K562 (cell line): ENCODE results near the gene NR0B2. TPM values are rescaled to one million over a fixed set of nuclear protein-coding genes. Genes with fewer than 3 reads are reported as not detected.

Experiments
- ATAC-seq: fragments of 200-7000 bp; cut with Tn5 transposase; 3 replicates; pipeline ENCODE4 v1.9.1; 2020; ENCODE audit warnings: moderate library complexity
- BruUV-seq: library from RNA; stranded (reverse); fragments of 400-500 nt; replicated peaks from 2 replicates; lab custom pipeline; 2021; lab: Mats Ljungman, UMichigan
- CTCF ChIA-PET: fragments of 300-600 bp; formaldehyde crosslinking; extraction: SDS; loops from one replicate; lab custom pipeline; 2021; ENCODE audit warnings: low intra/inter-chr PET ratio; lab: Yijun Ruan, JAX
- POLR2A ChIA-PET: fragments of 300-600, 350-650 bp; sonication (Branson Sonifier 250); formaldehyde crosslinking; extraction: SDS; loops from one replicate; lab custom pipeline; 2021; ENCODE audit warnings: antibody characterized with exemption, inconsistent platforms; lab: Yijun Ruan, JAX
- DNase-seq, 4 experiments: peaks; one replicate each; pipeline versions ENCODE4 v3.0.0 to v3.0.0-alpha.2; 2011 to 2018; ENCODE audit warnings: low spot score in 3 of 4, mixed read lengths in 3 of 4; ENCODE audit errors: extremely low read depth in 1 of 4
- FAIRE-seq: peaks from 2 replicates; lab custom pipeline; 2011; peaks lifted over from hg19 to GRCh38; lab: Jason Lieb, UNC
- H2AFZ ChIP-seq: 2 replicates; pipeline ENCODE4 v1.6.0; 2011; ENCODE audit warnings: low read depth, low read length, control low read depth, inconsistent platforms
- H3K27ac ChIP-seq: fragments of 200-600 bp; 3 replicates; pipeline ENCODE4 v1.8.0; 2011; ENCODE audit warnings: low read depth, mild to moderate bottlenecking, control low read depth, inconsistent platforms, low read length, moderate library complexity, mixed read lengths; ENCODE audit errors: extremely low read depth
- H3K27me3 ChIP-seq, 2 experiments: fragments of 300-600 bp in 1 of 2; 2 replicates in 1 of 2; 3 replicates in 1 of 2; pipeline versions ENCODE4 v1.6.0 to v1.8.0; 2011; ENCODE audit warnings: inconsistent platforms in 2 of 2, low read length in 2 of 2, mild to moderate bottlenecking in 1 of 2, mixed read lengths in 1 of 2, moderate library complexity in 1 of 2; ENCODE audit not compliant: control insufficient read depth in 2 of 2, insufficient read depth in 2 of 2
- H3K36me3 ChIP-seq: fragments of 300-600 bp; 3 replicates; pipeline ENCODE4 v1.8.0; 2011; ENCODE audit warnings: mild to moderate bottlenecking, low read length, inconsistent platforms; ENCODE audit not compliant: control insufficient read depth, insufficient read depth
- H3K4me1 ChIP-seq, 2 experiments: fragments of 200-600 bp in 1 of 2; replicated peaks in 1 of 2; 2 replicates in 1 of 2; 3 replicates in 1 of 2; pipeline versions ENCODE4 v1.5.1 to v1.8.0; 2011; ENCODE audit warnings: inconsistent platforms in 2 of 2, low read length in 2 of 2, mild to moderate bottlenecking in 1 of 2, mixed read lengths in 1 of 2, moderate library complexity in 1 of 2; ENCODE audit not compliant: control insufficient read depth in 2 of 2, insufficient read depth in 2 of 2
- H3K4me2 ChIP-seq: 2 replicates; pipeline ENCODE4 v1.6.1; 2011; ENCODE audit warnings: low read length, control low read depth, inconsistent platforms, mixed read lengths; ENCODE audit not compliant: insufficient read depth
- H3K4me3 ChIP-seq: fragments of 200-600 bp; sonication (generic), shearing (Covaris generic); 2 replicates; pipeline ENCODE4 v1.5.1; 2016; ENCODE audit warnings: control low read depth, inconsistent platforms
- H3K79me2 ChIP-seq: fragments of 200-600 bp; 3 replicates; pipeline ENCODE4 v1.8.0; 2011; ENCODE audit warnings: low read length, inconsistent platforms; ENCODE audit not compliant: control insufficient read depth, insufficient read depth
- H3K9ac ChIP-seq, 2 experiments: 2 replicates each; pipeline versions ENCODE4 v1.6.0 to v1.6.1; 2011; ENCODE audit warnings: low read depth in 2 of 2, low read length in 2 of 2, control low read depth in 1 of 2, inconsistent platforms in 1 of 2, mild to moderate bottlenecking in 1 of 2, mixed read lengths in 1 of 2; ENCODE audit not compliant: insufficient read depth in 1 of 2
- H3K9me1 ChIP-seq: one replicate; pipeline ENCODE4 v1.6.0; 2011; ENCODE audit warnings: inconsistent platforms, mild to moderate bottlenecking, low read length, moderate library complexity; ENCODE audit not compliant: control insufficient read depth, insufficient read depth
- H3K9me3 ChIP-seq: replicated peaks from 2 replicates; pipeline ENCODE4 v1.5.1; 2011; ENCODE audit warnings: low read depth, low read length, inconsistent platforms; ENCODE audit not compliant: control insufficient read depth, insufficient read depth
- H4K20me1 ChIP-seq: replicated peaks from 2 replicates; pipeline ENCODE4 v1.6.1; 2011; ENCODE audit warnings: low read length, inconsistent platforms, mixed read lengths; ENCODE audit not compliant: control insufficient read depth, insufficient read depth
- CBX2 ChIP-seq: fragments of 200-600 bp; sonication (generic); IDR thresholded peaks from one replicate; pipeline ENCODE4 v1.6.1; 2012; ENCODE audit warnings: mild to moderate bottlenecking, low read length, inconsistent platforms; ENCODE audit not compliant: insufficient read depth, poor library complexity, severe bottlenecking
- CHD2 ChIP-seq: IDR thresholded peaks from 2 replicates; pipeline ENCODE4 v1.6.1; 2011; ENCODE audit warnings: low read depth, low read length
- CHD4 ChIP-seq: fragments of 200-600 bp; sonication (generic); IDR thresholded peaks from 3 replicates; pipeline ENCODE4 v1.6.1; 2012; ENCODE audit warnings: low read depth, mild to moderate bottlenecking, mixed read lengths, low read length, inconsistent platforms; ENCODE audit not compliant: insufficient read depth, insufficient replicate concordance, poor library complexity, severe bottlenecking
- CXXC5 ChIP-seq: fragments of 250-450 bp; sonication (Bioruptor Pico); IDR thresholded peaks from 2 replicates; pipeline ENCODE4 v1.8.0; 2022; ENCODE audit warnings: inconsistent platforms, mild to moderate bottlenecking, moderate library complexity
- DEAF1 ChIP-seq: fragments of 450-650 bp; formaldehyde crosslinking; IDR thresholded peaks from 2 replicates; pipeline ENCODE4 v1.4.0; 2020; ENCODE audit warnings: mild to moderate bottlenecking, moderate library complexity
- GABPB1 ChIP-seq: sonication (generic); formaldehyde crosslinking; IDR thresholded peaks from 2 replicates; pipeline ENCODE4 v1.8.0; 2022; ENCODE audit warnings: mild to moderate bottlenecking, missing genetic modification reagents
- HDAC1 ChIP-seq, 2 experiments: fragments of 450-650 bp; IDR thresholded peaks; 2 replicates each; pipeline ENCODE4 v1.6.1; 2016 to 2017; ENCODE audit warnings: inconsistent platforms in 1 of 2, mild to moderate bottlenecking in 1 of 2, moderate library complexity in 1 of 2
- MAFF ChIP-seq: IDR thresholded peaks from 2 replicates; pipeline ENCODE4 v1.6.1; 2012; ENCODE audit warnings: low read length, improper control_type of control experiment
- NFYB ChIP-seq: IDR thresholded peaks from 2 replicates; pipeline ENCODE4 v1.6.1; 2011; ENCODE audit warnings: mild to moderate bottlenecking, moderate library complexity; ENCODE audit not compliant: insufficient read length; ENCODE audit errors: extremely low read depth
- POLR2AphosphoS2 ChIP-seq: IDR thresholded peaks from 2 replicates; pipeline ENCODE4 v1.6.1; 2012; ENCODE audit warnings: low read length, improper control_type of control experiment
- POLR2G ChIP-seq: fragments of 200-400 bp; formaldehyde crosslinking; IDR thresholded peaks from 2 replicates; pipeline ENCODE4 v1.6.1; 2017; ENCODE audit warnings: low read depth, mild to moderate bottlenecking, antibody characterized with exemption, low read length, moderate library complexity
- RBM17 ChIP-seq: fragments of 200-400 bp; formaldehyde crosslinking; IDR thresholded peaks from 2 replicates; pipeline ENCODE4 v1.6.1; 2017; ENCODE audit warnings: low read depth, mild to moderate bottlenecking, low read length, borderline replicate concordance
- ZBTB1 ChIP-seq: sonication (generic); formaldehyde crosslinking; IDR thresholded peaks from 2 replicates; pipeline ENCODE4 v1.8.1; 2023; ENCODE audit warnings: missing genetic modification reagents, low read depth, mild to moderate bottlenecking, borderline replicate concordance
- ZNF696 ChIP-seq: fragments of 250-450 bp; sonication (Bioruptor Pico); conservative IDR thresholded peaks from 2 replicates; pipeline ENCODE4 v1.4.0; 2020; ENCODE audit warnings: mild to moderate bottlenecking, moderate library complexity
- WGBS: fragments of 100-300 bp; shearing (Covaris generic); methylation state at CpG from one replicate; pipeline ENCODE4 v1.1.6; 2016; ENCODE audit warnings: low coverage, mixed read lengths; ENCODE audit not compliant: insufficient coverage; ENCODE audit errors: missing lambda C conversion rate; 5-methylcytosine and 5-hydroxymethylcytosine counted together
- in situ Hi-C: fragments of 300-500 bp; cut with MboI; formaldehyde crosslinking; loops from 4 replicates; pipeline ENCODE4 v1.15.0; 2018; ENCODE audit warnings: inconsistent platforms, mixed read lengths
- intact Hi-C: fragments of 100-400 bp; cut with micrococcal nuclease; formaldehyde crosslinking; loops from 2 replicates; pipeline ENCODE4 v1.14.2; 2022
- polyA plus RNA-seq, 8 experiments: library from polyadenylated mRNA; depleted of rRNA in 4 of 8; stranded (reverse) in 5 of 8; unstranded in 3 of 8; fragments of >200 nt; fragmentation: Nextera tagmentation in 2 of 8; fragmentation: Illumina TruSeq in 1 of 8; extraction: Ambion mirVana in 2 of 8; extraction: Trizol in 1 of 8; gene quantifications; 2 replicates each; pipeline versions ENCODE4 v1.2.1 to v1.2.3, GENCODE V29; 2011 to 2014; ENCODE audit warnings: inconsistent platforms in 1 of 8, missing spikeins in 1 of 8
- total RNA-seq, 7 experiments: library from RNA; depleted of rRNA in 6 of 7; stranded (reverse); fragments of >200 nt in 6 of 7; fragmentation: Illumina TruSeq in 2 of 7; extraction: Trizol in 2 of 7; gene quantifications; 2 replicates each; pipeline versions ENCODE4 v1.2.1 to v1.2.3, GENCODE V29; 2011 to 2021; ENCODE audit warnings: low replicate concordance in 1 of 7

The NR0B2 gene
- total and polyA plus RNA-seq, 9 of the 15 experiments (the other 6 are each of a cell fraction or from before 2014, with no cell fraction given), result not detected

DNA sequence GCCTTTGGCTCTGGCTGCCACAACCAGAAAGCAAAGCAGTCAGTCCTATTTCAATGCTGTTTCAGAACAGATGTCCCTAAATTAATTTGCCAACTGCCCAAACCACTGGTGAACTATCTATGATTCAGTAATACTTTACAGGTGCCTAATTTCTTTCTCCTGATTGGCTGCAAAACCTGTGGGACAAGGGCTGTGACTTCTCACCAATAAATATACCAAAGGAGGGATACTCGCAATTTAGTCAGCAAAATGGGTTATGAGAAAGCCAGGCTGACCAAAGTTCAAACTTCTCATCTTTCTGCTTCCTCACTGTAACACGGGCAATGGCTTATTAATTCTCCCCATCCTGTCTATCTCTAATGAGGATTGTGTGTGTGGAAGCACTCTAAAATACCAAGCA lies 36.4 kb downstream of the NR0B2 start:
- H3K4me1 ChIP-seq, result no peaks in the 10 kb centered on the region
- intact Hi-C loops (loop anchor here (5.0 kb wide), 2 partner anchors 65 to 85 kb away; no protein-coding TSS in a partner anchor), in situ Hi-C loops (no loop called here)
- H3K9ac ChIP-seq, result no peak overlapping the region
- ChIA-PET POLR2A (interaction anchor here (1.4 to 1.8 kb wide), 2 partner anchors 10 to 12 kb away, joined by 5 read pairs; no protein-coding TSS in a partner anchor), CTCF (interaction anchor here (0.6 to 4.3 kb wide), 7 partner anchors 15 to 601 kb away, joined by 3 to 53 read pairs (median 5); partner anchors contain the start of gene SFN)
- FAIRE-seq, result no peak
- peaks cover 53% of the 10 kb centered on the region; the same call in 2 of the 3 replicates for H3K36me3 ChIP-seq
- no peak overlapping the region for H3K4me2 ChIP-seq
- TF ChIP-seq POLR2AphosphoS2, result 0 out of 2 replicates have a peak, but pooled peaks have one; percentile 21
- no peak for TF ChIP-seq CXXC5
- no peak for TF ChIP-seq NFYB
- no peak for TF ChIP-seq ZNF696 (CRISPR knock-in tag)
- no peak overlapping the region for H2AFZ ChIP-seq
- no peaks in the 10 kb centered on the region for H3K79me2 ChIP-seq
- WGBS, result 68% methylated on average over 2 of the region's 2 CpGs
- H3K9me3 ChIP-seq, result no peaks in the 10 kb centered on the region
- no peak overlapping the region for H3K4me3 ChIP-seq
- no peaks in the 10 kb centered on the region for H3K27me3 ChIP-seq
- H3K9me1 ChIP-seq, result no peaks in the 10 kb centered on the region
- BruUV-seq, result no TSS peak
- DNase-seq, result no peak
- no peaks in the 10 kb centered on the region for H4K20me1 ChIP-seq
- ATAC-seq, result no peak
- no peak overlapping the region for H3K27ac ChIP-seq

- intact Hi-C loops, result loop anchor here (5.0 kb wide), 2 partner anchors 63 to 83 kb away; no protein-coding TSS in a partner anchor
- no peak for FAIRE-seq
- no peak overlapping the region for H2AFZ ChIP-seq
- no peak overlapping the region for H3K4me3 ChIP-seq
- no peaks in the 10 kb centered on the region for H3K9me3 ChIP-seq
- no peak overlapping the region; a peak in 1 of 4 replicates for H3K9ac ChIP-seq
- in situ Hi-C loops, result no loop called here
- H3K27ac ChIP-seq, result no peak overlapping the region
- H3K9me1 ChIP-seq, result no peaks in the 10 kb centered on the region
- 54% methylated on average over 4 of the region's 4 CpGs for WGBS
- ChIA-PET POLR2A (interaction anchor here (0.6 kb wide), 1 partner anchor 389 kb away, joined by 3 read pairs; no protein-coding TSS in a partner anchor), CTCF (interaction anchor here (0.6 to 1.6 kb wide), 2 partner anchors 10 to 273 kb away, joined by 3 to 4 read pairs; no protein-coding TSS in a partner anchor)
- BruUV-seq, result no TSS peak
- no peaks in the 10 kb centered on the region for H3K27me3 ChIP-seq
- no peaks in the 10 kb centered on the region for H3K4me1 ChIP-seq
- H3K36me3 ChIP-seq, result peaks cover 31% of the 10 kb centered on the region; the same call in 2 of the 3 replicates
- H3K4me2 ChIP-seq, result no peak overlapping the region
- H3K79me2 ChIP-seq, result no peaks in the 10 kb centered on the region
- no peak for ATAC-seq
- H4K20me1 ChIP-seq, result no peaks in the 10 kb centered on the region
- no peak for DNase-seq
- TF ChIP-seq GABPB1 (no peak), HDAC1 (IDR thresholded peaks at IDR 0.05) (no peak), POLR2G (no peak), MAFF (no peak), CBX2 (no peak), CHD2 (no peak), RBM17 (no peak), CHD4 (no peak), DEAF1 (CRISPR knock-in tag) (no peak), ZBTB1 (CRISPR knock-in tag) (no peak)
Measured at GRCh38 chr1:26874896-26875295, 38.9 kb downstream of the NR0B2 start.
